Skeletal muscle satellite cell (primary cell): Measurements from ENCODE around the gene AGBL3.
A peak's percentile ranks its signal among the peaks of the same experiment; 100 is the strongest.
"Not testable (repeated sequence)": the region's sequence is repeated elsewhere in the genome, so short reads cannot be mapped to it uniquely, and the experiment has no call there.

Experiments
- H3K27me3 ChIP-seq: 2 replicates; pipeline ENCODE4 v1.7.0; 2013; ENCODE audit warnings: low read length; ENCODE audit not compliant: control insufficient read depth, insufficient read depth
- H3K36me3 ChIP-seq: 2 replicates; pipeline ENCODE4 v1.7.0; 2013; ENCODE audit warnings: mild to moderate bottlenecking, control low read depth, low read length; ENCODE audit not compliant: insufficient read depth
- H3K4me1 ChIP-seq: 2 replicates; pipeline ENCODE4 v1.7.0; 2013; ENCODE audit warnings: low read length; ENCODE audit not compliant: control insufficient read depth, insufficient read depth
- H3K4me2 ChIP-seq: 2 replicates; pipeline ENCODE4 v1.7.0; 2013; ENCODE audit warnings: mild to moderate bottlenecking, low read length
- H3K4me3 ChIP-seq: 2 replicates; pipeline ENCODE4 v1.7.0; 2013; ENCODE audit warnings: low read length
- H3K9ac ChIP-seq: 2 replicates; pipeline ENCODE4 v1.7.0; 2013; ENCODE audit warnings: mild to moderate bottlenecking, low read depth, low read length, moderate library complexity
- H3K9me3 ChIP-seq: replicated peaks from 2 replicates; pipeline ENCODE4 v1.7.0; 2013; ENCODE audit warnings: mild to moderate bottlenecking, control low read depth, low read length

AGBL3 gene

DNA sequence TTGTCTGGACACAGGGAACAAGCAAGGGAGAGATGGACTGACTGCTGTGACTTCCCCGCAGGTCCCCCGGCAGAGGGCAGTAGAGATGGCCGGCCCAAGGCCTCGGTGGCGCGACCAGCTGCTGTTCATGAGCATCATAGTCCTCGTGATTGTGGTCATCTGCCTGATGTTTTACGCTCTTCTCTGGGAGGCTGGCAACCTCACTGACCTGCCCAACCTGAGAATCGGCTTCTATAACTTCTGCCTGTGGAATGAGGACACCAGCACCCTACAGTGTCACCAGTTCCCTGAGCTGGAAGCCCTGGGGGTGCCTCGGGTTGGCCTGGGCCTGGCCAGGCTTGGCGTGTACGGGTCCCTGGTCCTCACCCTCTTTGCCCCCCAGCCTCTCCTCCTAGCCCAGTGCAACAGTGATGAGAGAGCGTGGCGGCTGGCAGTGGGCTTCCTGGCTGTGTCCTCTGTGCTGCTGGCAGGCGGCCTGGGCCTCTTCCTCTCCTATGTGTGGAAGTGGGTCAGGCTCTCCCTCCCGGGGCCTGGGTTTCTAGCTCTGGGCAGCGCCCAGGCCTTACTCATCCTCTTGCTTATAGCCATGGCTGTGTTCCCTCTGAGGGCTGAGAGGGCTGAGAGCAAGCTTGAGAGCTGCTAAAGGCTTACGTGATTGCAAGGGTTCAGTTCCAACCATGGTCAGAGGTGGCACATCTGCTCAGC, 178.2 kb downstream of the AGBL3 start:
- Histone ChIP-seq H3K9me3 (no peaks in the 10 kb centered on the region), H3K4me3 (no peak overlapping the region), H3K36me3 (peaks cover 51% of the 10 kb centered on the region), H3K27me3 (no peaks in the 10 kb centered on the region), H3K4me1 (peaks cover 27% of the 10 kb centered on the region), H3K4me2 (no peak overlapping the region), H3K9ac (no peak overlapping the region)

DNA sequence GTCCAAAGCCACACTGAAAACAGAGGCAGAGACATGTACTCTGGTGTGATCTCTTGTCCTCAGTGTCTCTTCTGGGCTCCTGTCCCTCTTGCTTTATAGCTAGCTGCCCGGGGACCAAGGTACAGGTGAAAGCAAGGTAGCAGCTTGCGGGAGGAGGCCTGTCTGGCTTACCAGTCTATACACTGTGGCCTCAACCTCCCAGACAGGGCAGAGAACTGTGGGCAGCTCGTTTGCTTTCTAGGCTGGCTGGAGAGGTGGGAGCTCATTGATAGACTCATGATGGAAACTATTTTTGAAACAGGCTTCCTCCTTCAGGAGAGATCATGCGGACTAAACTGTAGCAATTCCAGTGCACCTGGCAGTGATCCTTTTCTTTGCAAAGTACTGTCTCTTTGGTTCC, 179.6 kb downstream of the AGBL3 start:
- Histone ChIP-seq H3K9ac (no peak overlapping the region), H3K27me3 (no peaks in the 10 kb centered on the region), H3K9me3 (no peaks in the 10 kb centered on the region), H3K4me1 (peaks cover 15% of the 10 kb centered on the region), H3K36me3 (peaks cover 51% of the 10 kb centered on the region), H3K4me2 (no peak overlapping the region), H3K4me3 (no peak overlapping the region)

DNA sequence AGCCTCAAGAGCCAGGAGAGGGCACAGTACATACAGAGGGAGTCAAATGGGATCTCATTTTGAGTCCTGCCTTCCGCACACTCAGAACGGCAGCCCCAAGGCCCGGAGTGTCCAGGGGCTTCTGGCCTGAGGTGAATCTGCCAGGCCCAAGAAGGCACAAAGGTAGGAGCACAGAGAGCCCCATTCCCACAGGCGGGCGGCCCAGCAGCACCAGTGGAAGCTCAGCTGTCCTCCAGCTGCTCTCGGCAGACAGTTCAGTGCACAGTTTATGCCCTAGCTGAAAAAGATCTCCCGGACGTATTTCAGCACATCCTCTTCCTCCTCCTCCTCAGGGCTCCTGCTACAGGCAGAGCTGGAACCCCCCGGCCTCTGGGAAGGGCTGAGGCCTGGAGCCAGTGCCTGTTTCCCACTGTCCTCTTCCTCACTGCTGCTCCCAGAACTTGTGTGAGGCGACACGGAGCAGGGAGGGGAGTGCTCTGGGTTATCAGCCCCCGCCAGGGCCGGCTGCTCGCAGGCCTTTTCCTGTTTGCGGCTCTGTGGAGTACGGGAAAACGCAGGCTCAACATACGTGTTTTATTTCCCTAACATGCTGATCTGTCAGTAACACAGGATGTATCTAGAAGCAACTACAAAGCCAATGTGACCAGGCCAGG, 180.2 kb downstream of the AGBL3 start:
- Histone ChIP-seq H3K9ac (no peak overlapping the region), H3K27me3 (no peaks in the 10 kb centered on the region), H3K4me3 (no peak overlapping the region), H3K9me3 (no peaks in the 10 kb centered on the region), H3K4me1 (peaks cover 17% of the 10 kb centered on the region), H3K4me2 (no peak overlapping the region), H3K36me3 (peaks cover 51% of the 10 kb centered on the region)

DNA sequence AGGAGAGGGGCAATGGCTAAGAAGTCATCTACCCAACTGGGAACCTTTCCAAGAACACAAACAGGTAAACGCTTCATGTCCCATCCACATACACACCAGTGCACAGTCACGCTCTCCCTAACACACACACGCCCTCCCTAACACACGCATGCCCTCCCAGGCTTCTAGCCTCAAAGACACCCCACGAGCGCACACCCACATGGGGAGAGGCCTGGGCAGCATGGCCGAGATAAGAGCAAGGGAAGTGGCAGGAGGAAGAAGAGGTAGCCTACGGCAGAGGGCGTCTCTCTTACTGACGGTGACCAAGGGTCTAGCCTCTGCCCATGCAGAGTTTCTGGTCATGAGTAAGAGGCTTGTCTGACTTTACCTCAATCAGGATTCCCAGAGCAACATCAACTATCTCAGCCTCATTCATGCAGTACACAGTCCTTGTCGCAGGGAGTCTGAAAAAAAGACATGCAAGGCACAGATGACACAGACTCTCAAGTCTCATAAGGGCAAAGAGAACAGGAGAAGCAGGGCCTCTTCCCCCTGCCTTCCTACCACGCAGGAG, 181.1 kb downstream of the AGBL3 start:
- peaks cover 20% of the 10 kb centered on the region for H3K4me1 ChIP-seq
- H3K4me3 ChIP-seq: no peak overlapping the region
- no peaks in the 10 kb centered on the region for H3K27me3 ChIP-seq
- H3K9ac ChIP-seq: no peak overlapping the region
- no peaks in the 10 kb centered on the region for H3K9me3 ChIP-seq
- H3K4me2 ChIP-seq: no peak overlapping the region
- H3K36me3 ChIP-seq: peaks cover 51% of the 10 kb centered on the region

DNA sequence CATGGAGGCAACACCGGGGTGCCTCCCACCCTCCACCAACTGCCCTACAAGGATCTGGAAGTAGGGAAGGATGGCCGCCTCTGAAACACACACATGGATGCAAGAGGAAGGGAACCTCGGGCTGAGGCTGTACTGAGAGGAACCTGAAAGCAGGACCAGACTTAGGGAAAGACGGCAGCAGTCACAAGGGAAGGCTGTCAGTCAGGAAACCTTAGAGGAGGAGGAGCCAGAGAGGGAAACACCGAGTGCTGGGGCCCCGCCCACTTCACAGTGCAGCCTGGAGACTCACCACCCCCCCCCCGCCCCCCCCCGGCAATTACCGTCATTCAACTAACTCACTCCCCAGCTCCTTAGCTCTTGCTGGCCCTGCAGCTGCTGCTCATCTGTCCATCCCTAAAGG, 181.7 kb downstream of the AGBL3 start:
- Histone ChIP-seq H3K9me3 (no peaks in the 10 kb centered on the region), H3K4me1 (peaks cover 20% of the 10 kb centered on the region), H3K27me3 (no peaks in the 10 kb centered on the region), H3K9ac (no peak overlapping the region), H3K4me2 (no peak overlapping the region), H3K4me3 (no peak overlapping the region), H3K36me3 (peaks cover 51% of the 10 kb centered on the region)

DNA sequence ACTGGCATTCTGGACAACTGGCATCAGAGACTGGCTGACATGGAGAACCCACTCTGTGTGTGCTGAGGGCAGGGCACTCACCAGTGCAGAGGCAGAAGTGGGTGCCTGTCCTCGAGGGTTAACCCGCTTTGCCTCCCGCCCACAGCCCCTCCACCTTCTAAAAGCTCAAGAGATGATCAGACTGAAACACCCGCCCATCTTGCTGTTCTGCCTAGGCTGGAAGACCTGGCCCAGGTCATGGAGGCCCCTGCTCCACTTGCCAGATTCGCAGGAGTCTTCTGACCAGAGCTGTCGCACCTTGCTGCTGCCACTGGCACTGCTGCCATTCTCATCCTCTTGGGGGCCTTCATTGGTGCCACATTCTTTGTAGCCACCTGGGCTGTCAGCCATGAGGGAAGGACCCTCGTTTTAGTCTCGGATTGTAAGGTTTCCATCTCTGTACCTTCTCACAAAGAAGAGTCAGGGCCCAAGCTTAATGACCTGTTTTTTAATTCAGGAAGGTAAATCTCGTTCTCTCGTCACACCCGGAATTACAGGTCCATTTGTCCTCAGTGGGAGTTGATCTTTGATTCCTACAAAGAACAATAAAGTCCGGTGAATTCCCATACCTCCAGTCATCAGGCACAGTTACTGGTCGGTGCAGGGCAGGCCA, 182.3 kb downstream of the AGBL3 start:
- Histone ChIP-seq H3K9ac (no peak overlapping the region), H3K4me1 (peaks cover 20% of the 10 kb centered on the region), H3K36me3 (peaks cover 51% of the 10 kb centered on the region), H3K4me2 (peak overlapping the region; percentile 93), H3K9me3 (no peaks in the 10 kb centered on the region), H3K4me3 (peak overlapping the region; percentile 91), H3K27me3 (no peaks in the 10 kb centered on the region)

DNA sequence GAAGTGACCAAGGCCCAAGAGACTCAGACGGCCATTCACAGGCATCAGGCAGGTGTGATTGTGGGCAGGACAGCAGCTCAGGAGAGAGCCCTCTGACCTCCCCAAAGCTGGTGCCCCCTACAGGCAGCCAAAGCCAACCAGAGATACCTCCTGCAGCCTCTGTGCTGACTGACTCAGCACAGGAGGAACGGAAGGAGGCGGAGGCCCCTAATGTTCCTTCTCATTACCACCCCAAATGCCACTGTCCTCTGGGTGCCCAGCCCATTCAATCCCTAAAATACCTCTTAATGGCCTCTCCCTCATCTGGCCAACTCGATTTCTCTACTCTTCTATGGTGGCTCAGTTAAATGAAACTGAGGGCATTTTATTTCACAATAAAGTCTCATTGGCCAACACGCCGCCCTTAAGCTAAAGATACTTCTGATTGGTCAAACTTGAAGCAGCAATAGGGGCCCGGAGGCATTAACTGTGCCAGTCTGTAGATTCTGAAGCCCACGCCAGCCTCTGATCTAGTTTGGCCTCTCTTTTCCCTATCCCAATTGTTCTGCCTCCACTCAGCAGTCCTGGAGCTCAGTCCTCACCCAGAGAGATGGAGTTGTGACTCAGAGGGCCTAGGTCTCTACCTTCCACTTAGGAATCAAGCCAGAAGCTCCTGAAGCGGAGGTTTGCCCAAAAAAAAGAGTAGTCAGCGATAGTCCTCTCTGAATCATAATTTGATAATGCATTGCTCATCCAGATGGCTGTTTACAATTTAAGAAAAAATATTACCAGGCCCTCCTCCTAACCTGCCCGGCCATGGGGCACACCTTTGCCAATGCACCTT, 183.0 kb downstream of the AGBL3 start:
- Histone ChIP-seq H3K4me1 (peaks cover 20% of the 10 kb centered on the region), H3K4me2 (peak overlapping the region; percentile 93), H3K9me3 (no peaks in the 10 kb centered on the region), H3K4me3 (peak overlapping the region; percentile 91), H3K36me3 (peaks cover 46% of the 10 kb centered on the region), H3K27me3 (no peaks in the 10 kb centered on the region), H3K9ac (peak overlapping the region; percentile 96)

DNA sequence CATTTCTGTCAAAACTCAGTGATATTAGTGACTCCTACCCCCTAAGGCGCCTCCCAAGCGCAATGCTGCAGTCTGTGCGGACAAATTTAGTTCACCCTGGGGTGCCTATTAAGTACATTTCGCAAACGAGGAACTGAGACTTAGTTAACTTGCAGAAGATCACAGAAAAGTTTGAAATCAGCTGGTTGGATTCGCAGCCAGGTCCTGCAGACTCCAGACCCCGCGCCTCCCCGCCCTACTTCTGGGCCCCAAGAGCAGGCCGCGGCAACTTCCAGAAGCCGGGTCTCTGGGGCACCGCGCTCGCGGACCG, 183.6 kb downstream of the AGBL3 start:
- H3K9me3 ChIP-seq: no peaks in the 10 kb centered on the region
- no peaks in the 10 kb centered on the region for H3K27me3 ChIP-seq
- peaks cover 20% of the 10 kb centered on the region for H3K4me1 ChIP-seq
- peak overlapping the region; percentile 96 for H3K9ac ChIP-seq
- H3K4me3 ChIP-seq: peak overlapping the region; percentile 91
- peak overlapping the region; percentile 93 for H3K4me2 ChIP-seq
- H3K36me3 ChIP-seq: peaks cover 41% of the 10 kb centered on the region

DNA sequence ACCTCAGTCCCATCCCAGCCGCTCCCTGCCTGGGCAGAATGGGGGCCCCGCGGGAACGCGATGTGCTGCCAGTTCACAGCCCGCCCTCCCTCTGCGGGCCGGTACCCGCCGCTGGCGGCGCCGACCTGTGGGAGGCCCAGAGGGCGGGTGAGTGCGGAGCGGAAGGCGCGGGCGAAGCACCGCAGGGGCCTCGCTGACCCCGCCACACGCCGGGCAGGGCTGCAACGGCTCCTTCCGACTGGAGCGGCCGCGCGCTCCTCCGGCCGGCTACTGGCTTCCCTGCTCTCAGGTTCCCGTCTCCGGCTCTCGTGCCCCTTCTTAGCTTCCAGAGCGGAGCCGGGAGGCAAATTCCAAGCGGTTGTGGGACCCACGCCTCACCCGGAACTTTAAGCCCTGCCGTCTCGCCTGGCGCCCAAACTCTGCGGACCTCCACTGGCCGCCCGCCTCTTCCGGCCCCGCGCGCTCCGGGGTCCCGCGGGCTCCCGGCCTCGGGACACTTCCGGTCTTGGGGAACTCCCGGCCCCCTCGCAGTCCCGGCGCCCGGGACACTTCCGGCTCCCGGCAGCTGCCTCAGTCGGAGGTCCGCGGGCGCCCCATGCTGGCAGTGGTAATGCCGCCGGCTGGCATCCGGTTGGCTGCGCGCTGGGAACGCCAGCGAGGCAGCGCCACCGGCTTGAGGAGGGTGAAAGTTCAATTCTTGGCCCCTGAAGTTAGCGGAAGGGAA, 184.1 kb downstream of the AGBL3 start, which contains the start of gene CYREN:
Gene CYREN (minus strand): TSS at position 434 of the 724 bp plus-strand sequence. CDS start 1,785 bp downstream, outside the sequence.
- Histone ChIP-seq H3K4me1 (peaks cover 20% of the 10 kb centered on the region), H3K4me2 (peak within 1 kb of the TSS; percentile 93), H3K36me3 (peaks cover 36% of the 10 kb centered on the region), H3K4me3 (peak within 1 kb of the TSS; percentile 91), H3K9me3 (no peaks in the 10 kb centered on the region), H3K9ac (peak within 1 kb of the TSS; percentile 96), H3K27me3 (no peaks in the 10 kb centered on the region)

DNA sequence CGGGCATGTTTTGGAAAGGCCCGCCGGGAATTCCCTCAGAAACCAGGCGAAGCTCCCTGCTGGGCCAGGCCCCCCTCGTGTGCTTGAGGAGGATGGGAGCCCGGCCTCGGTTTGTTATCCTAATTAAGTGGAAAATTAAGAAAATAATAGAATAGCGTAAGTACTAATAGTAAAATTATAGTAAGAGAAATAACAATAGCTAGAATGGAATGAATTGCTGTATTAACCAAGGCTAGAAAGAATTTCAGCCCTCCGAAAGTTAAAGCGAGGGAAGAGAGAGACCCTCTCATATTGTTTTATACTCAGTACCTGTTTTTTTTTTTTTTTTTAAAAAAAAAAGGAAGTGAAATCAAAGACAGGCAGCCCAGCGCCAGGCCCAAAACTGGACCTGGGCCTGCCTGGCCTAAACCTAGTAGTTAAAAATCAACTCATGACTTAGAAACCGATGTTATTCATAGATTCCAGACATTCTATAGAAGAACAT, 184.7 kb downstream of the AGBL3 start:
- H3K9ac ChIP-seq: peak overlapping the region; percentile 96
- peak overlapping the region; percentile 91 for H3K4me3 ChIP-seq
- not testable (repeated sequence) for H3K27me3 ChIP-seq, H3K9me3 ChIP-seq
- peaks cover 20% of the 10 kb centered on the region for H3K4me1 ChIP-seq
- peak overlapping the region; percentile 93 for H3K4me2 ChIP-seq
- peaks cover 30% of the 10 kb centered on the region for H3K36me3 ChIP-seq
